Stimulated activated CD8-positive, alpha-beta memory T cell treated with anti-CD3 and anti-CD28 coated beads, Interleukin-4, amount 100 ng/mL, for 4 hours (primary cell): ENCODE measurements around the gene SCN5A.

Experiments used
- DNase-seq, 2 donors: peaks; one replicate each; pipeline ENCODE4 v3.0.0-alpha.2; 2020; ENCODE audit warnings: low read depth in 2 of 2, low spot score in 1 of 2

The SCN5A gene

GRCh38 chr3:38601956-38602550 is 47.4 kb downstream of the SCN5A start:
- no peak for DNase-seq

- DNase-seq, result no peak
These were observed 48.9 kb downstream of the SCN5A start for GRCh38 chr3:38600551-38600950.

- DNase-seq, result no peak
These were observed 49.6 kb downstream of the SCN5A start for GRCh38 chr3:38599886-38600285.

GRCh38 chr3:38598791-38599190 is 50.7 kb downstream of the SCN5A start:
- no peak for DNase-seq

- DNase-seq, result no peak
These were observed 51.9 kb downstream of the SCN5A start for GRCh38 chr3:38597502-38598060.

GRCh38 chr3:38595393-38595792 is 54.1 kb downstream of the SCN5A start:
- no peak for DNase-seq

- DNase-seq, result no peak
These were observed 59.0 kb downstream of the SCN5A start for GRCh38 chr3:38590521-38590920.

GRCh38 chr3:38588995-38589937 is 60.2 kb downstream of the SCN5A start:
- no peak for DNase-seq

GRCh38 chr3:38588371-38588971 is 61.0 kb downstream of the SCN5A start:
- no peak for DNase-seq

- no peak for DNase-seq
These were observed 61.8 kb downstream of the SCN5A start for GRCh38 chr3:38587548-38588131.

- DNase-seq, result no peak
These were observed 62.7 kb downstream of the SCN5A start for GRCh38 chr3:38586546-38587520.

GRCh38 chr3:38585791-38586420 is 63.6 kb downstream of the SCN5A start:
- DNase-seq, result no peak

- no peak for DNase-seq
These were observed 65.8 kb downstream of the SCN5A start for GRCh38 chr3:38583688-38584087.

GRCh38 chr3:38582941-38583645 is 66.4 kb downstream of the SCN5A start:
- DNase-seq, result no peak

GRCh38 chr3:38582316-38582715 is 67.2 kb downstream of the SCN5A start:
- DNase-seq, result no peak

- DNase-seq, result no peak
These were observed 67.7 kb downstream of the SCN5A start for GRCh38 chr3:38581774-38582173.

GRCh38 chr3:38580450-38581382 is 68.8 kb downstream of the SCN5A start:
- DNase-seq, result no peak
